Transverse colon (tissue), 3 donors: ENCODE measurements around the gene PRDX2.

ENCODE experiments used
- CTCF ChIP-seq, 5 experiments: fragments of 200-600 bp in 3 of 5; fragments of 450-650 bp in 2 of 5; sonication (generic) in 3 of 5; IDR thresholded peaks; 1 replicate in 2 of 5; 2 replicates in 3 of 5; pipeline ENCODE4 v1.5.1; 2016 to 2017; ENCODE audit warnings: antibody characterized with exemption in 5 of 5, inconsistent platforms in 3 of 5, mild to moderate bottlenecking in 2 of 5, moderate library complexity in 1 of 5
- POLR2A ChIP-seq: fragments of 450-650 bp; IDR thresholded peaks from one replicate; pipeline ENCODE4 v1.6.1; 2016; ENCODE audit warnings: antibody characterized with exemption, mild to moderate bottlenecking, moderate library complexity

- no peak for TF ChIP-seq CTCF (IDR thresholded peaks at IDR 0.05)
- TF ChIP-seq POLR2A, result no peak
These were observed 45.3 kb downstream of the PRDX2 start for GRCh38 chr19:12756150-12756883.
